SK-MEL-5 (cell line): ENCODE data around the gene CPEB3. TPM values are rescaled to one million over a fixed set of nuclear protein-coding genes. Genes with fewer than 3 reads are reported as not detected.
"Not testable (repeated sequence)": the region's sequence is repeated elsewhere in the genome, so short reads cannot be mapped to it uniquely, and the experiment has no call there.

Source experiments
- DNase-seq: peaks from one replicate; pipeline ENCODE4 v3.0.0-alpha.2; 2016; ENCODE audit warnings: low read depth, low spot score
- in situ Hi-C: cut with HindIII; loops from 2 replicates; pipeline ENCODE4 v1.10.0; 2016; ENCODE audit warnings: low sequenced_read_pairs, high pct_unique_total_duplicates, low pct_unique_long_range_greater_than_20kb
- total RNA-seq: library from RNA; depleted of rRNA; stranded (reverse); fragments of >200 nt; shearing (Covaris generic); gene quantifications from 2 replicates; pipeline ENCODE4 v1.2.3, GENCODE V29; 2014

CPEB3 gene
- total RNA-seq, 1 experiment from 2014 or later: 0.58 TPM

DNA sequence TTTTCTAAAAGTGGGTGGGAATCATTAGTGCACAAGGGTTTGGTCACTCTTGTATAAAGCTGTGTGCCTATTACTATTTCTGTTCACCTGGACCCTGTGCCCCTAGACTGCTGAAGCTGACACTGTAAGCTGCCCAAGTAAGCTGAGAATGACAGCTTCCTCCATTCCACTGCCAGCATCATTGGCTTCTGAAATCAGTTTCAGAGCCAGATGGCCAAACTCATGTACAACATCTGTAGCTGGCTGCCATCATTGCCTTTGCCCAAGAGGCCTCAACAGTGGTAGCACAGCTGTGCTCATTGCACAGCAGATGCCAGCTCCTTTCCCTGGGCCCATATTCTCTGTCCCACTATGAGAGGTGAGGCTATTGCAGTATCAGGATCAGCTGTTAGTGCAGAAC, 165.7 kb downstream of the CPEB3 start:
- in situ Hi-C loops: no loop called here

DNA sequence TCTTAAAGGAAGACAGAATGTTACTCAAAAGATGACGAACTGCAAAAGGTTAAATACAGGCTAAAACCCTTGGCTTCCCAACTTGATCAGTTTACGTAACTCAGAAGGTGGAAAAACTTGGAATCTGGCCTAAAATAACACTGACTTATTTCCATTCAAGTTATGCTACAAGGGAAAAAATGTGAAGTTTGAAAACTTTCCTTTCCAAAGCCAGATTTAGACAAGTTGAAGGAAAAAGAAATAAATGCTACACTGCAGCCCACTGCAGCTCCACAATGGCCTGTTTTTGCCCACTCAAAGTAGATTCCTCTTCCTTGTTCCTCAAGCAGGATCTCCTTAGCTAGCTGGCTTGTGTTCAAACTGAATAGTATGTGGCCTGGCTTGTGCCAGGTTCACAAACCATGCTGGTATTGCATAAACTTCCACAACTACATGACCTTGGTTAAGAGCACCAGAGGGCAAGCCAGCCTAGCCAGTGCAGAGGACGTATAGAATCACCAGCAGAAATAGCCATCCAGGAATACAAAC, 166.2 kb downstream of the CPEB3 start:
- DNase-seq: no peak
- in situ Hi-C loops: no loop called here

More for the DNA sequence above, 165.7 kb downstream of the CPEB3 start:
- no peak for DNase-seq

DNA sequence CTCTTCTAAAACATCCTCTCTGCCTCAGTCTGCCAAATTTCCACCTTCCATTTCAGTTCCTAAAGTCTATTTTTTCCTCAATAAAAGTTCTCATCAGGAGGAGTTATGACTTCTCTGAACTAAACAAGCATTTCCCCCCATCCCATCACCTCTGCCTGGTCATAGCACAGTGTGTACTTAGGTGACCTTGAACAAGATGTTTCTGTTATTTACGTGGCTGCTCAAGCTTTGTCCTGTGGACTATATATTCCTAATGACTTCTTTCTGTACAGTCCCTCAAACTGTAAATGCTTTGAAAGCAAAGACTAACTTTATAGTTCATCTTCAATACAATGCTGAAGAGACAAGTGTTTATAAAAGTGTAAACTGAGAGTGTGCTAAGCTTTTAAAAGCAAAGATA, 166.9 kb downstream of the CPEB3 start:
- no peak for DNase-seq
- in situ Hi-C loops: no loop called here

DNA sequence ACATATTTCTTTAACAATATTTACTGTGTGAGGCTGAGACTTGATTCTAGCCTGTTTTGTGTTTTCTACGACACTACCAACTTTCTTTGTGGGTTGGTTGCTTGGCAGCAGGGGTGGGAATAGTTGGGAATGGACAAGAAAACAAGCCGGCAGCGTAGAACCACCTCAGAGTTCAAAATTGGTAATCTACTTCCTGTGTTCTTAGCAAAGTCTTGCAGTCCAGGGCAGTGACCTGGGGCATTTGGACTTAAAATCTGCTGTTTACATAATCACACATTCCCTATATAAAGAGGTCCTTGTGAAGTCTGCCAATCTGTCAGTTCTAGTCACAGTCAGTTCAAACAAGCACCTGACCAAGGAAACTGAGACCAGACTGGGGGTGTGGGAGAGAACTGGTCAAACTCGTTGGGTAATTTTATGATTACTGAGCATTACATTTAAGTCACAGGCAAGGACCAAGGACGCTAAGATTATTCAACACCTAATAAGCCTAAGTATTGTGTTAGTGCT, 167.9 kb downstream of the CPEB3 start:
- no peak for DNase-seq
- in situ Hi-C loops: no loop called here

DNA sequence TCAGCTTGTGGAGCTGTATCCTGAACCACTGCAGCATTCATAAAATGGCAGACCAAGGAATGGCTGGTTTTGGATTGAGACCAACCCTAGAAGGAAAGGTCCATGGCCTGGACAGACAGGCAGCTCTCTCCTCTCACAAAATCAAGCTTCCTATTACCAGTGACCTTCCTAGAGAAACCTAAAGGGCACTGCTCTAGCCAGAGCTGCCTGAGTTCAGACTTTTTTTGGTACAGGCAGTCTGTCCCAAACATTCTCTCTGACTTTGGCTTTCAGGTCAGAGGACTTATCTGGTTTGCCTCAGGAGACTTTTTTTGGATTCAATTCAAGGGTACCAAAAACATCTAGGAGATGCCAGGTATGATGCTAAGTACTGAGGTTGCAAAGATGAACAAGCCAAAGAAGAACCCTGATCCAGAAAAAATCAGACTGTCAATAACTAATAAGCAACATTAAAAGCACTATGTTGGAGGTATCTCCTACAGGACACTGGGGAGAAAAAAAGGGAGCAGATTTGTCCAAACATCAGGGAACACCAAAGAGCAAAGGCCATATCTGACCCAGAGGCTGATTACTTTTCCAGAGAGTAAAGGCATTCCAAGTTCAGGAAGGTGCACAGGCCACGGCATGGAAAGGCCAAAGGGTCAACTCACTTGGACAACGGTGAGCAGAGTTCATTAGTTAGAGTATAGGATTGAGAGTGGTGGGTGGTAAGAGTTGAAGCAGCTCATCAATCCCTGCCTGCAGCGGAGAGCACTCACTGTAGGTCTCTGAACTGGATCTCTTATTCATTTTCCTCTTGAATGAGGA, 169.0 kb downstream of the CPEB3 start:
- DNase-seq: no peak
- in situ Hi-C loops: no loop called here

DNA sequence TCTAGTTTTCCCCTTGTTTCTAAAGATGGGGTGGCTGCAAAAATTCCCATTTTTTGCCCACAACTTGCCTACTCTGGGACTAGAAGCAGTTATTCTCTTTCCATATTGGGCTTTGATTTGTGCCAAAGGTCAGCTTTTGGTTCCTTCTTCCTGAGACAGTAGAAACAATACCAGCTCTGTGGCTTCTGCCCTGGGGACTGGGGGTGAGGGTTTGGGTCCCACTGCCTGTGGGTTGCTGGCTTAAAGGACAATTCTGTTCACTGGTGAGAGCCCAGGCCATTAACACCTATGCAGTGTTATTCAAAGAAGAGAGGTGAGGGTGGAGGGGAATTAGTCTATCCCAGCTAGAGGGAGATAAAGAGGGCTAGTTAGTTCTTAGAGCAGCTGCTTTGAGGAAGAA, 171.5 kb downstream of the CPEB3 start:
- in situ Hi-C loops: no loop called here

DNA sequence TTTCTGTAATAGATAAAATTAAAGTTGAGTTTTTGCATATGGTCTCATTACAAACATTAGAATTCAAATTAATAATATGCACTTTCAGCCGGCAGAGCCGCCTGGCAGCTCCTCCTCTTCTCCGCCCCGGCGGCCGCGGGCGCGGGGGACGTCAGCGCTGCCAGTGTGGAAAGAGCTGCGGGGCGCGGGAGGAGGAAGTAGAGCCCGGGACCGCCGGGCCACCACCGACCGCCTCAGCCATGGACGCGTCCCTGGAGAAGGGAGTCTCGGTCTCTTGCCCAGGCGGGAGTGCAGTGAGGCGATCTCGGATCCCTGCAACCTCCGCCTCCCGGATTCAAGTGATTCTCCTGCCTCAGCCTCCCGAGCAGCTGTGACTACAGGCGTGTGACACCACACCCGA, 176.0 kb downstream of the CPEB3 start:
- DNase-seq, in situ Hi-C loops: not testable (repeated sequence)

More for the DNA sequence above, 171.5 kb downstream of the CPEB3 start:
- no peak for DNase-seq

DNA sequence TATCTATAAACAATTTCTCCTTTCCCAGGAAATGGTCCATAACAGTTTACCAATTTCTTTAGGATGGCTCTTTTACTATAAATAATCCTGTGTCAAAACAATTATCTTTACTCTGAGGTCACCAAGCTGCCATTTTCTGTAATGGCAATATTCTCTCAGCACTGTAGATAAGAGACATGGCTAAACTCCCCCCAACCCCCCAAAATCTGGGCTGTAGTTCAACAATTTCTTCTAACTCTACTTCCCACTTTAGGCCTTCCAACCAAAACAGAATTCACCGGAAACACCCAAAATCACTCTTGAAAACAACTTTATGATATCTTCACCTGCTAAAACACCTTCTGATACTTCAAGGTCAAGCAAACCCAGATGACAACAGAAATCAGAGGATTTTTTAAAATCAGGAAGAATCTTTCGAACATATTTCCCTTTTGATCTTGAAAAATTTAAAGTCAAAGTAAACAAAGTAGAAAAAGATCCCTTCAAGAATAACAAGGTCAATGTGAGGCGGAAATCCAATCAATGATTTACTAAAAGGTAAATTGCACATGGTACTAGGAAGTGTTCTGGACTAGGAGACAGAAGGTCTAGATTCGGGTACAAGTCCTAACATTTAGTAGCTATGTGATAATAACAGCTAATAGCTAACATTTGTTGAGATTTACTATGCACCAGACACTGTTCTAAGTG, 176.8 kb downstream of the CPEB3 start:
- in situ Hi-C loops: no loop called here
- no peak for DNase-seq

DNA sequence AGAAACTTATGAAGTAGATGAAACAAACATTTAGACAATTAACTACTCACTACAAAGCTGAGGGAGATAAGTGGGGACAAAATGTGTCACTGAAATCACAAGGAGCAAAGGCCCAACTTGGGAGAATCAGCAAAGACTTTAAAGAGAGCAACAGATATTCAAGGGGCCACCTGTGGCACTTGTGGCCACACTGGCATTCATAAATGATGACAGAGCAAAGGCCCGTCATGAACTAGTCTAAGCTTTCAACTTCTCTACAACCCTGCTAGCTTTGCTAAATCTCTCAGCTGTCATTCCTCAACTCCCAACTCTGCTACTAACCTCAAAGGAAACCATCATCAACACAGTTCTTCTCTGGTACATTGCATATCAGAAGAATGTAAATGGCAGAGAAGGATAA, 178.4 kb downstream of the CPEB3 start:
- DNase-seq: no peak
- in situ Hi-C loops: no loop called here

DNA sequence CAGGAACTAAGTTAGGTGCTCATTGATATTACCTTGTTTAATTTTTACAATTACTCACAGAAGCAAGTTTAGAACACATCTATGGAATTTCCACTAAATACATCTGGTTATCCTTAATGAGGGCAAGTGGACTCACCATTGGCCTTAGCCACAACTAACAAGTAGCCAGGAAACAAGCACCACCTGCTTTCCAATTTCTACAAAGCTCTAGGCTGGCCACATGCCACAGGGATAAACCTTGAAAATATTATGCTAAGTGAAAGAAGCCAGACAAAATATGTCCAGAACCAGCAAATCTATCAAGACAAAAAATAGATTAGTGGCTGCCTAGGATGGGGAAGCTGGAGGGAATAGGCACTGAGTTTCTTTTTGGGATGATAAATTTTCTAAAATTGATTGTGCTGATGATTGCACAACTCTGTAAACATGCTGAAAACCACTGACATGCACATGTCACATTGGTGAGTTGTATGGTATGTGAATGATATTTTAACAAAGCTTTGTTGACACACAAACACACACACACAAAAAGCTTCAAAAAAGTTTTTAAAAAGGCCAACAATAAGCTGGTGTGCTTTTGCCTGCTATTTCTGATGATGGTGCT, 179.4 kb downstream of the CPEB3 start:
- DNase-seq: no peak
- in situ Hi-C loops: no loop called here

DNA sequence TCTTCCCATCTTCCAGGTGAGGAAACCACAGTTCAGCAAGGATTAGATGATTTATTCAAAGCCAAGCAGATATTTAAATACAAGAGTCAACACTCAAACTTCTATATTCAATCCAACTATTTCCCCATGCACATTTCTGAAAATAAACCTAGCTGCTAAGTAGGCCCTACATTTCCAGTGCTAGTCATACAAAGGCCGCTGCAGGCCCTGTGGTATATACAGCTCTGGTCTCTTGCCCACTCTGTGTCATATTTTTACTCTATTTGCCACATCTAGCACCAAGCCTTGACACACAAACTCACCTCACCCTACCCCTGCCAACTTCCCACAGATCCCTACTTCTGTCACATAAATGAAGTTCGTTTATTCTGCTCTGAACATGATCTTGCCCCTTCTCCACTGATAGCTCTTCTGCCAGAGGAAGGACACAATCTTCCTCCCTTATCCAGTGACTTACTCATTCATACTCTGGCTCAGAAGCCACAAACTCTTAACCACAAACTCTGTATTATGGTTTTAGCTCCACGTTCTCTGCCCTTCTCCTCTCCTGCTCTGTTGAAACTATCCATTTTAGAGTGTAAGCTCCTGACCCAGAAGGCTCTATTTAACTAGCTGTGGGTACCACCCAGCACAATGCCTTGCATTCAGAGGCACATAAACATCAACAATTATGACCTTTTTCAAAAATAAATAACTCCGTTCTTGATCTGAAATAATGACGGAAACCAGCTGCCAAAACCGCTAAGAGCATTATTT, 180.7 kb downstream of the CPEB3 start:
- DNase-seq: peak; percentile 95
- in situ Hi-C loops: no loop called here

DNA sequence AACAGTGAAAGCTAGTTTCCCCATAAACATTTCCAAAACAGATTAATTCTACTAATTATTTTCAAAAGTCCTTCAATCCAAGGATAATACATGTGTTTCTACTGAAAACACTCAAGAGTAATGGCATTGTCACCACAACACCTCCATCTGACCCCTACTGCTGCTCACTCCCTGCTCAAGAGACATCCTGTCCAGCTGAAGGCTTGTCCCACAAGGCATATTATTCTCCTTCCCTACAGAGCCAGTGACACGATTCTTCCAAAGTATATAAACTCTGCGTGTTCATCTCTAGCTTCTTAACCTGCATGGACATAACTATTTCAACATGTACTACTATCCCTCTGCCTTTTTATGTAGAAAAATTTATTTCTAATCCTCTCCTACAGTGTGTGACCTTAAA, 182.1 kb downstream of the CPEB3 start:
- no peak for DNase-seq
- in situ Hi-C loops: no loop called here

DNA sequence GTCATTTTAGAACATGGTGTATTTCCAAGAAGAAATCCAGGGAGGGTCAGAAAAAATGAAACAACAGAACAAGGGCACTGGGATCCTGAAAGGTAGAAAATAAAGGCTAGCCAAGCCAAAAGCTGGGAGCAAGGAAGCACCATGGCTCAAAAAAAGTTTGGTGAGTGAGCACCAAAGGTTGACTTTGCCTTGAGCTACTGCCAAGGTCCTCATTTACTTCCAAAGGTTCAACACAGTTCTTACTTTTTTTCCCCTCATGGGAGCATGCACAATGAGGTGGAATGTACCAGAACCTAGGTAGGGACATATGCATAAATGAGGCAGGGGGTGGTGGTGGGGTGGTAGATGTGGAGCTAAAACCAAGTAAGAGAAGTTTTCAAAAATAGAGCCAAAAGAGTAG, 182.8 kb downstream of the CPEB3 start:
- in situ Hi-C loops: no loop called here
- DNase-seq: no peak

DNA sequence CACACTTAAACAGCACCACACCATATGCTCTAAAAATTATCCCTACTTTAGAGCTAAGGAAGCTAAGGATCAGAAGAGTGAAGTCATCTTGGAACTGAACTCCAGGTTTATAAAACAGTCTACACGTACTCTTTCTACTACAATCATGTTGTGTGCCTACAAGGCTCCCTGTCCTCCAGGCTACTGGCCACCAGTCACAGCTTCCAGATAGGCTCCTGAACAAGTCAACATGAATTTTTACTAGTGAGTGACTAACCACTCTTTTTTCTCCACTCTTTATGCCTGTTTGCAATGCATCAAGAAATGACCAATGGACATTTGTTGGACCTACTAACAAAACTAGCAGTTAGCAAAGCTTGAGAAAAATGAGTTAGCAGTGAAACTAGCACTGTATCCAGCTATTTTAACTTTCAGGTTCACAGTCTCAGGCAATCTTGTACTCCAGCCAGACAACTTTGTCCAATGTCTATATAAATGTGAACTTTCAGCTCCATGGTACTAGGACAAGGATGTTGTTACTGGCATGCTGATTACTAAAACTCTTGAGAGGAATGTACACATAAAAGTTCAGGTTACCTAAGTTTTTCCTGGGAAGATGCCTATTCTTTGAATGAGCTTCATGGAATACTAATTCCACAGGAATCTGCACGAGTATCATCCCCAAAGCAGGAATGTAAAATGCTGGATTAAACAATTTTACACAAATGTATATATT, 187.3 kb downstream of the CPEB3 start:
- DNase-seq: no peak
- in situ Hi-C loops: no loop called here

DNA sequence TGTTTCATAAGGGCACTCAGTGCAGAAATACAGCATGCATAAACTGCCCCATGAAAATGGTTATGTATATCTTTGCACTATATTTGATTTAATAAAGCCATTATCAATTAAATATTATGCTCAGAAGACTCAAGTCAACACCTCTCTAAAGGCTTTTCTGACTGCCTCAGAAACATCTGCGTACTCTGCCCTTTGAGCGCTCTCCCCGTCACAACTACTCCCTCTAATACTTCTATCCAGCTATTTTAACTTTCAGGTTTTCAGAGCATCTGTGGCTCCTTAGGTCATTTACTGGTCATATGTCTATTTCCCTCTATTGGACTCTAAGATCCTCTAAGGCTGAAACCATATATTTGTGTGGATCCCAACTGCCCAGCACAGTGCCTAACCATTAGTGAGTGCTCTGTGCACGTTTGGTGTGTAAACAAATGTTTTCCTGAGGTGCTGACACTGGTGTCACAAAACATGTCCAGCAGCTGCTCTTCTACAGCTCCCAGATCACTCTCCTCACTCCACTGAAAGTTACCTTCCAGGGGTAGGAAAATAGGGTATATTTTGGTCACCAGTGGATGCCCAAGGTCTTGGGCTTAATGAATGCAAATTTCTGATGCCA, 188.2 kb downstream of the CPEB3 start:
- in situ Hi-C loops: no loop called here
- no peak for DNase-seq

DNA sequence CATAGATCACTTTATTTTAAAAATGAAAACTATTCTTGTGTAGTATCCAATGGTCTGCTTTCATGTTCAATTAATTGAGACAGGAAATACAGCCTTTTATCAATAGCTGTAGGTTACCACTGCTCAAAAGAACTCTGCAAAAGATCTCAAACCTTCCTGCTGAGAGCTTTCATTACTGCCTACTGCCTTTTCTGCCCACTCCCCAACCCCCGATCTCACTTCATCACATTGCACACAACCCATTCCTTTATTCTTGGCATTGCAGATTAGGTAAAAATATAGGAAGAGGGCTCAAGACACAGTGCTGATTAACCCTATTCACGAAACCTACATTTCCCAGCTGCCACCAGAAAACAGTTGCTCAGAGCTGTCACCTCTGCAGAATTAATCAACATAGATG, 195.9 kb downstream of the CPEB3 start:
- in situ Hi-C loops: no loop called here

DNA sequence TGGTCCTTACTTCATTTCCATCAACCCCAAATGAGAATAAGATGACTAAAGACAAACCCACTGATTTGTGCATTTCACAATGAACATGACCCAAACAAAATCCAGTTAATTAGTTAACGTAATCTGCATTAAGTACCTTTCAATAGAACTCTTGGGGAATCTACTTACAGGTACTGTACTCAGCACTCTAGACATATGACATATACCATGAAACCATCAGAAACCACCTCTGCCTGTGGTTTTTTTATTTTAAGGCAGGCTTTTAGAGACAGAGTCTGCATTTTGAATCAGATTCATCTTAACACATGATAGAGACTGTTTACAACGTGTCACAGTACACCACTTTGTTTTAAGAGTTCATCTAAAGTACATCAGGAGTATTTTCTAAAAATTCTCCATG, 198.9 kb downstream of the CPEB3 start:
- no peak for DNase-seq
- in situ Hi-C loops: no loop called here

More for the DNA sequence above, 195.9 kb downstream of the CPEB3 start:
- no peak for DNase-seq
